PC-3 (cell line): Measurements from ENCODE around the gene ACCS. TPM values are rescaled to one million over a fixed set of nuclear protein-coding genes. Genes with fewer than 3 reads are reported as not detected.

Source experiments
- ATAC-seq: fragments of 200-7000 bp; cut with Tn5 transposase; 2 replicates; pipeline ENCODE4 v1.9.1; 2020; ENCODE audit warnings: mild to moderate bottlenecking, moderate library complexity
- BruUV-seq: library from RNA; stranded (reverse); fragments of 400-500 nt; replicated peaks from 2 replicates; lab custom pipeline; 2021; lab: Mats Ljungman, UMichigan
- CTCF ChIA-PET: fragments of 300-600 bp; sonication (Branson Sonifier 250); formaldehyde crosslinking; loops from one replicate; lab custom pipeline; 2022; ENCODE audit warnings: antibody characterized with exemption; lab: Charles Lee
- POLR2A ChIA-PET: fragments of 300-600 bp; sonication (Branson Sonifier 250); formaldehyde crosslinking; loops from one replicate; lab custom pipeline; 2022; ENCODE audit warnings: antibody characterized with exemption; ENCODE audit not compliant: unreplicated experiment; lab: Charles Lee
- DNase-seq: peaks from one replicate; pipeline ENCODE4 v3.0.0-alpha.2; 2015
- H2AFZ ChIP-seq: fragments of 300-600 bp; sonication (generic); 2 replicates; pipeline ENCODE4 v1.6.0; 2016; ENCODE audit warnings: antibody characterized with exemption, low read length
- H3F3A ChIP-seq: fragments of 300-600 bp; sonication (generic); one replicate; pipeline ENCODE4 v1.6.0; 2017; ENCODE audit warnings: antibody characterized with exemption, low read length, control low read depth, mild to moderate bottlenecking; ENCODE audit not compliant: unreplicated experiment
- H3K27ac ChIP-seq: fragments of 300-600 bp; sonication (generic); 2 replicates; pipeline ENCODE4 v1.5.1; 2016; ENCODE audit warnings: mild to moderate bottlenecking, low read length
- H3K27me3 ChIP-seq: fragments of 300-600 bp; sonication (generic); 2 replicates; pipeline ENCODE4 v1.6.1; 2016; ENCODE audit warnings: low read length, mixed read lengths
- H3K36me3 ChIP-seq: fragments of 300-600 bp; sonication (generic); 2 replicates; pipeline ENCODE4 v1.6.1; 2016; ENCODE audit warnings: low read depth, mixed run types, low read length, mixed read lengths
- H3K4me1 ChIP-seq: fragments of 300-600 bp; sonication (generic); 2 replicates; pipeline ENCODE4 v1.5.1; 2016; ENCODE audit warnings: low read length; ENCODE audit not compliant: insufficient read depth
- H3K4me2 ChIP-seq: fragments of 300-600 bp; sonication (generic); 2 replicates; pipeline ENCODE4 v1.6.0; 2016; ENCODE audit warnings: low read length
- H3K4me3 ChIP-seq: fragments of 300-600 bp; sonication (generic); 2 replicates; pipeline ENCODE4 v1.5.1; 2016; ENCODE audit warnings: mild to moderate bottlenecking, low read length, mixed read lengths
- H3K79me2 ChIP-seq: fragments of 300-600 bp; sonication (generic); 2 replicates; pipeline ENCODE4 v1.6.1; 2017; ENCODE audit warnings: low read length, mixed read lengths
- H3K9ac ChIP-seq: fragments of 300-600 bp; sonication (generic); 2 replicates; pipeline ENCODE4 v1.6.0; 2016; ENCODE audit warnings: mild to moderate bottlenecking, low read length
- H3K9me2 ChIP-seq: fragments of 300-600 bp; sonication (generic); replicated peaks from 2 replicates; pipeline ENCODE4 v1.6.1; 2016; ENCODE audit warnings: mixed run types, low read length, mixed read lengths
- H3K9me3 ChIP-seq: fragments of 300-600 bp; sonication (generic); 2 replicates; pipeline ENCODE4 v1.6.1; 2016; ENCODE audit warnings: low read length, mixed read lengths
- H4K20me1 ChIP-seq: fragments of 300-600 bp; sonication (generic); 2 replicates; pipeline ENCODE4 v1.6.1; 2016; ENCODE audit warnings: low read length, mixed read lengths
- CTCF ChIP-seq: fragments of 300-600 bp; sonication (generic); conservative IDR thresholded peaks from 2 replicates; pipeline ENCODE4 v1.5.1; 2017; ENCODE audit warnings: antibody characterized with exemption, low read depth, mild to moderate bottlenecking, low read length
- EZH2 ChIP-seq: fragments of 300-600 bp; sonication (generic); IDR thresholded peaks from one replicate; pipeline ENCODE4 v1.6.1; 2017; ENCODE audit warnings: antibody characterized with exemption, mild to moderate bottlenecking, low read length; ENCODE audit not compliant: unreplicated experiment
- EZH2phosphoT487 ChIP-seq: fragments of 300-600 bp; sonication (generic); IDR thresholded peaks from 2 replicates; pipeline ENCODE4 v1.6.1; 2018; ENCODE audit warnings: mild to moderate bottlenecking, antibody characterized with exemption, low read length, borderline replicate concordance
- intact Hi-C: fragments of 100-400 bp; cut with micrococcal nuclease; formaldehyde crosslinking; loops from 2 replicates; pipeline ENCODE4 v1.9.0; 2023
- total RNA-seq: library from RNA; depleted of rRNA; stranded (reverse); fragments of >200 nt; gene quantifications from 2 replicates; pipeline ENCODE4 v1.2.3, GENCODE V29; 2014

The ACCS gene
- total RNA-seq, 1 experiment from 2014 or later: 3.8 TPM

GRCh38 chr11:44043157-44043556, 22.9 kb upstream of the ACCS start:
- TF ChIP-seq CTCF (no peak), EZH2phosphoT487 (no peak), EZH2 (no peak)
- DNase-seq: no peak
- no peak for ATAC-seq
- Histone ChIP-seq H3K27ac (no peak overlapping the region), H3K4me3 (no peak overlapping the region), H3K4me2 (no peak overlapping the region), H4K20me1 (no peaks in the 10 kb centered on the region), H3K36me3 (no peaks in the 10 kb centered on the region), H3K27me3 (no peaks in the 10 kb centered on the region), H3F3A (no peaks in the 10 kb centered on the region), H2AFZ (no peak overlapping the region), H3K79me2 (no peaks in the 10 kb centered on the region), H3K9ac (no peak overlapping the region), H3K4me1 (no peaks in the 10 kb centered on the region), H3K9me3 (no peaks in the 10 kb centered on the region), H3K9me2 (no peaks in the 10 kb centered on the region)
- intact Hi-C loops: no loop called here
- POLR2A ChIA-PET: no interaction called here
- BruUV-seq: no TSS peak
- CTCF ChIA-PET: no interaction called here

DNA sequence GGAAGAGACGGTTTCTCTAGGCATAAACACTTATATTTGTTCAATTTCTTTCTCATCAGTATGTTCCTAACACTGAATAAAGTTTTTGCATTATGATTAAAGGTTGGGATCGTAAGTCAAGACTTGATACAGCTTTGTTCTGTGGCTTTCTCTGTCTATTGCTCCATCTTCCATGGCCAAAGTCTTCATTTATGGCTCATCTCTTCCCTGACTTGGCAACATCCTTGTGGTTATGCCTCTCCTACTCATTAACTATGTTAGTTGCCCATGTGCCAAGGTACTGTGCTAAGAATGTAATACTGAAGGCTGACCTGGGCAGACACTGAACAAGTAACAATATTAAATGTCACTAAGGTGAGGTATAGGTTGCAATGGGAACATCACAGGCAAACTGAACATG, 19.9 kb upstream of the ACCS start:
- no peak for ATAC-seq
- H3K27ac ChIP-seq: no peak overlapping the region
- no peak for DNase-seq
- no peak overlapping the region for H2AFZ ChIP-seq
- H3F3A ChIP-seq: no peaks in the 10 kb centered on the region
- H3K9me2 ChIP-seq: no peaks in the 10 kb centered on the region
- no peak overlapping the region for H3K4me2 ChIP-seq
- no peak overlapping the region for H3K4me3 ChIP-seq
- ChIA-PET CTCF (no interaction called here), POLR2A (no interaction called here)
- H3K79me2 ChIP-seq: no peaks in the 10 kb centered on the region
- no peaks in the 10 kb centered on the region for H3K4me1 ChIP-seq
- H3K9ac ChIP-seq: no peak overlapping the region
- TF ChIP-seq EZH2: no peak
- TF ChIP-seq EZH2phosphoT487: no peak
- TF ChIP-seq CTCF: no peak
- no peaks in the 10 kb centered on the region for H4K20me1 ChIP-seq
- H3K36me3 ChIP-seq: no peaks in the 10 kb centered on the region
- intact Hi-C loops: no loop called here
- BruUV-seq: no TSS peak
- no peaks in the 10 kb centered on the region for H3K9me3 ChIP-seq
- H3K27me3 ChIP-seq: no peaks in the 10 kb centered on the region

- BruUV-seq: no TSS peak
These were observed 18.8 kb upstream of the ACCS start for GRCh38 chr11:44047298-44047697.

More at GRCh38 chr11:44047298-44047697, 18.8 kb upstream of the ACCS start:
- Histone ChIP-seq H3K9me3 (no peaks in the 10 kb centered on the region), H3K4me3 (no peak overlapping the region), H2AFZ (no peak overlapping the region), H3K27me3 (no peaks in the 10 kb centered on the region), H3K79me2 (no peaks in the 10 kb centered on the region), H3K36me3 (no peaks in the 10 kb centered on the region), H3K9ac (no peak overlapping the region), H4K20me1 (no peaks in the 10 kb centered on the region), H3K4me2 (no peak overlapping the region), H3K9me2 (no peaks in the 10 kb centered on the region), H3K4me1 (no peaks in the 10 kb centered on the region), H3F3A (no peaks in the 10 kb centered on the region), H3K27ac (no peak overlapping the region)
- DNase-seq (no peak), ATAC-seq (no peak)
- POLR2A ChIA-PET: no interaction called here
- TF ChIP-seq EZH2phosphoT487 (no peak), EZH2 (no peak), CTCF (no peak)
- CTCF ChIA-PET: no interaction called here
- intact Hi-C loops: no loop called here
